Measurements from ENCODE around the gene AANAT.
A peak's percentile ranks its signal among the peaks of the same experiment; 100 is the strongest.

AANAT gene

GRCh38 chr17:76491271-76492122, 24.1 kb downstream of the AANAT start:
- no peak for DNase-seq (ENCODE audit: low spot score)

- no peak for DNase-seq (ENCODE audit: low spot score)
Observed at GRCh38 chr17:76492123-76492988, 25.0 kb downstream of the AANAT start.

GRCh38 chr17:76492989-76493501, 25.6 kb downstream of the AANAT start:
- peak; percentile 69 for DNase-seq (ENCODE audit: low spot score)

- DNase-seq (ENCODE audit: low spot score) = no peak
Observed at GRCh38 chr17:76493505-76494167, 26.2 kb downstream of the AANAT start.

- no peak for DNase-seq (ENCODE audit: low spot score)
Observed at GRCh38 chr17:76495663-76496400, 28.4 kb downstream of the AANAT start.

GRCh38 chr17:76496464-76496863, 29.1 kb downstream of the AANAT start:
- no peak for DNase-seq (ENCODE audit: low spot score)

- DNase-seq (ENCODE audit: low spot score) = no peak
Observed at GRCh38 chr17:76497699-76497978, 30.2 kb downstream of the AANAT start.

GRCh38 chr17:76497979-76498875, 30.8 kb downstream of the AANAT start:
- DNase-seq (ENCODE audit: low spot score) = peak; percentile 64

- no peak for DNase-seq (ENCODE audit: low spot score)
Observed at GRCh38 chr17:76498876-76499251, 31.5 kb downstream of the AANAT start.

- no peak for DNase-seq (ENCODE audit: low spot score)
Observed at GRCh38 chr17:76499267-76499667, 31.9 kb downstream of the AANAT start.

GRCh38 chr17:76500074-76500746, 32.8 kb downstream of the AANAT start:
- DNase-seq (ENCODE audit: low spot score) = no peak

GRCh38 chr17:76500747-76501017, 33.3 kb downstream of the AANAT start:
- no peak for DNase-seq (ENCODE audit: low spot score)

- peak; percentile 82 for DNase-seq (ENCODE audit: low spot score)
Observed at GRCh38 chr17:76501018-76501826, 33.8 kb downstream of the AANAT start, which contains the start of gene RHBDF2. TSS of gene RHBDF2 (minus strand) at chr17:76501423. CDS start at chr17:76481524, 19,899 bp downstream.

- DNase-seq (ENCODE audit: low spot score) = no peak
Observed at GRCh38 chr17:76501827-76502307, 34.5 kb downstream of the AANAT start.

- DNase-seq (ENCODE audit: low spot score) = no peak
Observed at GRCh38 chr17:76502341-76503211, 35.2 kb downstream of the AANAT start.

- no peak for DNase-seq (ENCODE audit: low spot score)
Observed at GRCh38 chr17:76504117-76504516, 36.7 kb downstream of the AANAT start.

GRCh38 chr17:76506408-76507345, 39.3 kb downstream of the AANAT start:
- DNase-seq (ENCODE audit: low spot score) = peak; percentile 79

Measured in Ammon's horn (tissue), 1 donor.